Astrocyte (in vitro differentiated cells and primary cell): ENCODE data around the gene JPT2.

Experiments used
- EZH2 ChIP-seq: IDR thresholded peaks from 2 replicates; pipeline ENCODE4 v1.6.1; 2012; ENCODE audit warnings: mild to moderate bottlenecking, low read length, inconsistent platforms; ENCODE audit not compliant: insufficient read depth
- TF ChIP-seq, protein P1 (sequence below): IDR thresholded peaks from 2 replicates; pipeline ENCODE4 v1.5.1; 2011; ENCODE audit warnings: low read depth, mild to moderate bottlenecking, inconsistent platforms, low read length, moderate library complexity; ENCODE audit not compliant: insufficient read depth

DNA sequence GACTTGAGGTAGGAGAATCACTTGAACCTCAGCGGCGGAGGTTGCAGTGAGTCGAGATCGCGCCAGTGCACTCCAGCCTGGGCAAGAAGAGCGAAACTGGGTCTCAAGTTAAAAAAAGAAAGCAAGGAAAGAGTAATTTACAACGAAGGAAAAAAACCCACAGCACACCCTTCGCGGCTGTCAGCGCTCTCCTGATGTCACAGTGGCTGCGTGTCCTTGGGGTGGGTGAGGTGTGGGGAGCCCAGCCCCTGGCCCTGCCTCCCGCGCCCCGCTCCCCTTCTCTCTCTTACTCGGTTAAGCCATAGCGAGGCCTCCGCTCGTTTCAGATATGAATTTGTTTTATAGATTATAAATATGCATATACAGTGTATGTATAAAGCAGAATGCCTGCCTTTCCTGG lies 740 bp upstream of the JPT2 start:
- TF ChIP-seq, protein P1, sequence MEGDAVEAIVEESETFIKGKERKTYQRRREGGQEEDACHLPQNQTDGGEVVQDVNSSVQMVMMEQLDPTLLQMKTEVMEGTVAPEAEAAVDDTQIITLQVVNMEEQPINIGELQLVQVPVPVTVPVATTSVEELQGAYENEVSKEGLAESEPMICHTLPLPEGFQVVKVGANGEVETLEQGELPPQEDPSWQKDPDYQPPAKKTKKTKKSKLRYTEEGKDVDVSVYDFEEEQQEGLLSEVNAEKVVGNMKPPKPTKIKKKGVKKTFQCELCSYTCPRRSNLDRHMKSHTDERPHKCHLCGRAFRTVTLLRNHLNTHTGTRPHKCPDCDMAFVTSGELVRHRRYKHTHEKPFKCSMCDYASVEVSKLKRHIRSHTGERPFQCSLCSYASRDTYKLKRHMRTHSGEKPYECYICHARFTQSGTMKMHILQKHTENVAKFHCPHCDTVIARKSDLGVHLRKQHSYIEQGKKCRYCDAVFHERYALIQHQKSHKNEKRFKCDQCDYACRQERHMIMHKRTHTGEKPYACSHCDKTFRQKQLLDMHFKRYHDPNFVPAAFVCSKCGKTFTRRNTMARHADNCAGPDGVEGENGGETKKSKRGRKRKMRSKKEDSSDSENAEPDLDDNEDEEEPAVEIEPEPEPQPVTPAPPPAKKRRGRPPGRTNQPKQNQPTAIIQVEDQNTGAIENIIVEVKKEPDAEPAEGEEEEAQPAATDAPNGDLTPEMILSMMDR, result no peak
- TF ChIP-seq EZH2, result no peak
